PC-9 (cell line): ENCODE measurements around the gene RNASEL. TPM values are rescaled to one million over a fixed set of nuclear protein-coding genes. Genes with fewer than 3 reads are reported as not detected.

Source experiments
- BruUV-seq: library from RNA; stranded (reverse); fragments of 400-500 nt; replicated peaks from 2 replicates; lab custom pipeline; 2021; lab: Mats Ljungman, UMichigan
- CTCF ChIA-PET: fragments of 300-600 bp; sonication (Branson Sonifier 250); formaldehyde crosslinking; loops from one replicate; lab custom pipeline; 2022; ENCODE audit warnings: antibody characterized with exemption; lab: Charles Lee
- POLR2A ChIA-PET: fragments of 300-600 bp; sonication (Branson Sonifier 250); formaldehyde crosslinking; loops from one replicate; lab custom pipeline; 2022; ENCODE audit warnings: antibody characterized with exemption; ENCODE audit not compliant: unreplicated experiment; lab: Charles Lee
- DNase-seq, 2 experiments: peaks; one replicate each; pipeline versions ENCODE4 v3.0.0 to v3.0.0-alpha.2; 2015 to 2022; ENCODE audit warnings: mixed read lengths in 1 of 2
- H2AFZ ChIP-seq: fragments of 200-600 bp; sonication (generic); 2 replicates; pipeline ENCODE4 v1.8.1; 2017; ENCODE audit warnings: antibody characterized with exemption
- H3F3A ChIP-seq: fragments of 200-600 bp; sonication (generic); 2 replicates; pipeline ENCODE4 v1.8.1; 2017; ENCODE audit warnings: antibody characterized with exemption, mild to moderate bottlenecking, low read depth; ENCODE audit not compliant: insufficient read depth
- H3K27ac ChIP-seq: fragments of 200-600 bp; sonication (generic); 2 replicates; pipeline ENCODE4 v1.6.1; 2016; ENCODE audit warnings: mixed run types
- H3K27me3 ChIP-seq: fragments of 200-600 bp; sonication (generic); 2 replicates; pipeline ENCODE4 v1.6.1; 2016; ENCODE audit warnings: low read depth, mixed run types; ENCODE audit not compliant: insufficient read depth
- H3K36me3 ChIP-seq: fragments of 200-600 bp; sonication (generic); 2 replicates; pipeline ENCODE4 v1.6.1; 2016; ENCODE audit warnings: low read depth, mixed run types
- H3K4me1 ChIP-seq: fragments of 200-600 bp; sonication (generic); replicated peaks from 2 replicates; pipeline ENCODE4 v1.6.1; 2016; ENCODE audit warnings: mixed run types; ENCODE audit not compliant: insufficient read depth
- H3K4me2 ChIP-seq: fragments of 200-600 bp; sonication (generic); 2 replicates; pipeline ENCODE4 v1.6.1; 2017; ENCODE audit warnings: mixed run types
- H3K4me3 ChIP-seq: fragments of 200-600 bp; sonication (generic); 2 replicates; pipeline ENCODE4 v1.6.1; 2016; ENCODE audit warnings: mixed run types
- H3K79me2 ChIP-seq: fragments of 200-600 bp; sonication (generic); 2 replicates; pipeline ENCODE4 v1.6.1; 2017; ENCODE audit warnings: low read depth, mixed run types
- H3K9me2 ChIP-seq: fragments of 200-600 bp; sonication (generic); 2 replicates; pipeline ENCODE4 v1.8.1; 2017; ENCODE audit warnings: mild to moderate bottlenecking; ENCODE audit not compliant: insufficient read depth
- H3K9me3 ChIP-seq: fragments of 200-600 bp; sonication (generic); 2 replicates; pipeline ENCODE4 v1.8.1; 2016; ENCODE audit warnings: low read depth; ENCODE audit not compliant: insufficient read depth
- H4K20me1 ChIP-seq: fragments of 200-600 bp; sonication (generic); 2 replicates; pipeline ENCODE4 v1.8.1; 2017; ENCODE audit not compliant: insufficient read depth
- CTCF ChIP-seq: fragments of 200-600 bp; sonication (generic); conservative IDR thresholded peaks from 2 replicates; pipeline ENCODE4 v1.6.1; 2017; ENCODE audit warnings: mixed run types, antibody characterized with exemption, mild to moderate bottlenecking, moderate library complexity
- EZH2 ChIP-seq: fragments of 200-600 bp; sonication (generic); IDR thresholded peaks from 2 replicates; pipeline ENCODE4 v1.8.0; 2017; ENCODE audit warnings: antibody characterized with exemption, low read depth
- intact Hi-C: fragments of 100-400 bp; cut with micrococcal nuclease; formaldehyde crosslinking; loops from one replicate; pipeline ENCODE4 v1.10.0; 2022; ENCODE audit not compliant: unreplicated experiment
- total RNA-seq: library from RNA; stranded (reverse); gene quantifications from 2 replicates; pipeline ENCODE4 v1.2.3, GENCODE V29; 2021

The RNASEL gene
- total RNA-seq, 1 experiment from 2014 or later, result 6.3 TPM

GRCh38 chr1:182584746-182585145 lies 4.3 kb downstream of the RNASEL start:
- no peaks in the 10 kb centered on the region for H3K79me2 ChIP-seq
- POLR2A ChIA-PET, result no interaction called here
- no peak overlapping the region for H3K4me2 ChIP-seq
- peaks cover 12% of the 10 kb centered on the region for H3K4me1 ChIP-seq
- no peak overlapping the region for H3K4me3 ChIP-seq
- TF ChIP-seq CTCF (no peak), EZH2 (no peak)
- no TSS peak for BruUV-seq
- no peaks in the 10 kb centered on the region for H3K27me3 ChIP-seq
- H3K9me2 ChIP-seq, result no peaks in the 10 kb centered on the region
- peaks cover 11% of the 10 kb centered on the region; the same call in 1 of the 2 replicates for H3F3A ChIP-seq
- DNase-seq, result no peak
- no peaks in the 10 kb centered on the region for H3K36me3 ChIP-seq
- H2AFZ ChIP-seq, result no peak overlapping the region
- CTCF ChIA-PET, result no interaction called here
- intact Hi-C loops, result loop anchor here (5.0 kb wide), 1 partner anchor 187 kb away; no protein-coding TSS in a partner anchor
- H4K20me1 ChIP-seq, result no peaks in the 10 kb centered on the region
- no peak overlapping the region for H3K27ac ChIP-seq
- no peaks in the 10 kb centered on the region for H3K9me3 ChIP-seq

- Histone ChIP-seq H4K20me1 (no peaks in the 10 kb centered on the region), H3K27me3 (no peaks in the 10 kb centered on the region), H2AFZ (no peak overlapping the region), H3K9me2 (no peaks in the 10 kb centered on the region), H3K4me1 (peaks cover 9% of the 10 kb centered on the region), H3K36me3 (no peaks in the 10 kb centered on the region), H3K27ac (no peak overlapping the region), H3K79me2 (no peaks in the 10 kb centered on the region), H3K4me3 (no peak overlapping the region), H3K9me3 (no peaks in the 10 kb centered on the region), H3F3A (peaks cover 5% of the 10 kb centered on the region; the same call in 1 of the 2 replicates), H3K4me2 (no peak overlapping the region)
- TF ChIP-seq CTCF, result no peak
- TF ChIP-seq EZH2, result no peak
- intact Hi-C loops, result no loop called here
- no TSS peak for BruUV-seq
- ChIA-PET CTCF (no interaction called here), POLR2A (no interaction called here)
- DNase-seq, result no peak
Observed at GRCh38 chr1:182580736-182581135, 8.3 kb downstream of the RNASEL start.

GRCh38 chr1:182575540-182576149 lies 13.4 kb downstream of the RNASEL start:
- TF ChIP-seq CTCF, result no peak
- no peak for TF ChIP-seq EZH2
- H3K9me2 ChIP-seq, result no peaks in the 10 kb centered on the region
- no peaks in the 10 kb centered on the region for H3K27me3 ChIP-seq
- H3F3A ChIP-seq, result peaks cover 13% of the 10 kb centered on the region; the same call in 1 of the 2 replicates
- H2AFZ ChIP-seq, result no peak overlapping the region
- POLR2A ChIA-PET, result interaction anchor here (0.5 kb wide), 1 partner anchor 1447 kb away, joined by 4 read pairs; no protein-coding TSS in a partner anchor
- no TSS peak for BruUV-seq
- peaks cover 3% of the 10 kb centered on the region; the same call in 1 of the 2 replicates for H3K36me3 ChIP-seq
- CTCF ChIA-PET, result no interaction called here
- peaks cover 20% of the 10 kb centered on the region for H3K4me1 ChIP-seq
- no peaks in the 10 kb centered on the region for H3K79me2 ChIP-seq
- intact Hi-C loops, result no loop called here
- H3K4me3 ChIP-seq, result no peak overlapping the region
- DNase-seq, result peak; percentile 27 to 81
- H3K4me2 ChIP-seq, result peak overlapping the region; percentile 69
- H3K9me3 ChIP-seq, result no peaks in the 10 kb centered on the region
- peak overlapping the region; percentile 53 for H3K27ac ChIP-seq
- H4K20me1 ChIP-seq, result no peaks in the 10 kb centered on the region
